ENCODE measurements around the gene UBE2E3. TPM values are rescaled to one million over a fixed set of nuclear protein-coding genes. Genes with fewer than 3 reads are reported as not detected.
"Not testable (repeated sequence)": the region's sequence is repeated elsewhere in the genome, so short reads cannot be mapped to it uniquely, and the experiment has no call there.

Gene UBE2E3
- total RNA-seq (2014; rRNA removed; shearing (Covaris generic)) = 208 and 209 TPM in 2 replicates

DNA sequence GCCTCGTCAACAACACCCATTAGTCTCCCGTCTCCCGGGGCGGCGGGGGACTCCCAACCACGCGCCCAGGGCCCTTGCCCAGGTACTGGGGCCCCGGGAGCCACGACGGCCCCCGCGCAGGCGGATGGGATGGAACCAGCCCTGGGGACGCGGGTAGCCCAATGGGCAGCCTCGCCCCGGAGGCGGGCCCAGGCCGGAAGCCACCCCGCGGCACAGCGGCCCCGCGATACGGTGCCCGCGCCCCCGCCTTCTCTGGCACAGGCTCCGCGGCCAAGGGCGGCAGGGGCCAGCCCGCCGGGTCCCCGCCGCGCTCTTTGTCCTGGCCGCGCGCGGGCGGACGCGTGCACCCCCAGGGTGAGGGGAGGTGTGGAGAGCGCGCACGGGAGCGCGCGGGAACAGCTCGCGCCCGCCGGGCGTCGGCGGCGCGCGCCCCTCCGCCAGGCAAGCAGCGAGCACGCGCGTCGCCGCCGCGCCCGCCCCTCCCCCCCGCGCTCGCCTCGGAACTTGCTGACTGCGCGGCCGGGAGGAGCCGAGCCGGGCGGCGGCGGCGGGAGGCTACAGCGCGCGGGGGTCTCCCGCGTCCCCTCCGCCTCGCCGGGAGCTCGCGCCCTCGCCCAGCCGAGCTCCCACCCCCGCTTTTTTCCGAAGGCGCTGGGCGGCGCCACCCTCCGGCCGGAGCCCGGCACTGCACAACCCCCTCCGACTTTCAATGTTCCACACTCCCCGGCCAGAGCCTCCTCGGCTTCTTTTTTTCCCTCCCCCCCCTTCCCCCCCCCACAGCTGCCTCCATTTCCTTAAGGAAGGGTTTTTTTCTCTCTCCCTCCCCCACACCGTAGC is at the start of gene UBE2E3:
TSS of gene UBE2E3 (plus strand) at position 500 of the 837 bp plus-strand sequence. CDS start 1,438 bp downstream, outside the sequence.
- no peaks in the 10 kb centered on the region for H3K27me3 ChIP-seq (replicated peaks)
- H3K4me3 ChIP-seq = peak within 1 kb of the TSS; percentile 81
- H3K27ac ChIP-seq = peak within 1 kb of the TSS; percentile 97
- H3K36me3 ChIP-seq = peaks cover 41% of the 10 kb centered on the region
- peaks cover 44% of the 10 kb centered on the region for H3K4me1 ChIP-seq (replicated peaks)
- peak; percentile 85 to 87 for DNase-seq (ENCODE audit: low read depth in 1 of 2, low spot score in 2 of 2)
- no peaks in the 10 kb centered on the region; the same call in 1 of the 2 replicates for H3K9me3 ChIP-seq (replicated peaks)

DNA sequence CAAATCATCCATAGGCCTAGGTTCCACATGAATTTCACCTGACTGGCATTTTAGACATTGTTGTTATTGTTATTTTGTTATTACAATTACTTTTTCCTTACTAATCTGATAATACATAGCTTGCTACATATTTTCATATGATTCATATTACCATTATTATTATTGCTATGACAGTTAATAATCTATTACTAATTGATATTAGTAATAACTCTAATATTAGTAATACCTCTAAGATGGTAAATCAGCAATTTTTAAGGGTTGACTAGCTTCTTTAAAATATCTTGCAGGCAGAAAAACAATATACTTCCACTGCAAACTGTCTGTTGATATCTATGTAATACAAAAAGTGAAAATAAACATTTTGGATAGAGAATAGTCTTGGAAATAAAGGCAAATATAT is 48.6 kb upstream of the UBE2E3 start:
- H3K4me3 ChIP-seq = no peak overlapping the region
- H3K36me3 ChIP-seq = no peaks in the 10 kb centered on the region
- no peaks in the 10 kb centered on the region for H3K9me3 ChIP-seq (replicated peaks)
- no peaks in the 10 kb centered on the region for H3K4me1 ChIP-seq (replicated peaks)
- H3K27ac ChIP-seq = no peak overlapping the region
- no peak for DNase-seq (ENCODE audit: low read depth in 1 of 2, low spot score in 2 of 2)
- H3K27me3 ChIP-seq (replicated peaks) = no peaks in the 10 kb centered on the region

DNA sequence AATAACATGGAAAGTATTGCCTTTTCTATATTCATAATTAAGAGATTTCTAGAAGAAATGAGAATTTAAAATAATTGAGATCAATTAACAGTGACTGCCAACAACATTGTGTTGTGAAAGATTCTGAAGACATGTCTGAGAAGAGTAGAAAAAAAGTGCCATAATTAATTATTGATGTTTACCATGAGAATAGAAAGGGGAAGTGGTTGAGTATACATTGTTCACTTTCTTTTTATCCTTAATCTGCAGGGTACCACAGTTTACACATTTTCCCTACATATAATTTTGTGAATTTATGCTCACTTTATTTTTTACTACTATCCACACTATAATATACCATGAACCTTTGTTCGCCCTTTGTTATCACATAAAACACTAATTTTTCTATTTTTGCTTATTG is 47.1 kb upstream of the UBE2E3 start:
- Histone ChIP-seq H3K9me3 (replicated peaks) (no peaks in the 10 kb centered on the region), H3K27ac (no peak overlapping the region), H3K36me3 (no peaks in the 10 kb centered on the region), H3K4me3 (no peak overlapping the region), H3K27me3 (replicated peaks) (no peaks in the 10 kb centered on the region), H3K4me1 (replicated peaks) (no peaks in the 10 kb centered on the region)
- DNase-seq (ENCODE audit: low read depth in 1 of 2, low spot score in 2 of 2) = no peak

DNA sequence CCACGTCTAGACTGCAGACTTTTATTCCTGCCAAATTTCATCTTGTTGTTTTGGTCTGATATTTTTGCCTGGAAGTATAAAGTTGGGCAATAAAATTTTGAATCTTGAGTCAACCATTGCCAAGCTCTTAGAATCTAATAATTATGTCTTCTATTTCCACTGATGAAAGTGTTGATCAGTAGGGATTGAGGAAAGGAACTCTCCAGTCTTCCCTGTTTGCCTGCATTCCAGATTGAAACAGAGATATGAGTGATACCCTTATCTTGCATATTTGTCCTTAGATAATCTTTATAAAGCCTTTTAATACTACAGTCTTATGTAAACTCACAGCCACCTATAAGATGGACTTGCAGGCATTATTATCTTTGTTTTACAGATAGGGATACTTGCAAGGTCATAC is 45.5 kb upstream of the UBE2E3 start:
- Histone ChIP-seq H3K9me3 (replicated peaks) (no peaks in the 10 kb centered on the region), H3K4me3 (no peak overlapping the region), H3K4me1 (replicated peaks) (no peaks in the 10 kb centered on the region), H3K36me3 (no peaks in the 10 kb centered on the region), H3K27me3 (replicated peaks) (no peaks in the 10 kb centered on the region), H3K27ac (no peak overlapping the region)
- DNase-seq (ENCODE audit: low read depth in 1 of 2, low spot score in 2 of 2) = no peak

DNA sequence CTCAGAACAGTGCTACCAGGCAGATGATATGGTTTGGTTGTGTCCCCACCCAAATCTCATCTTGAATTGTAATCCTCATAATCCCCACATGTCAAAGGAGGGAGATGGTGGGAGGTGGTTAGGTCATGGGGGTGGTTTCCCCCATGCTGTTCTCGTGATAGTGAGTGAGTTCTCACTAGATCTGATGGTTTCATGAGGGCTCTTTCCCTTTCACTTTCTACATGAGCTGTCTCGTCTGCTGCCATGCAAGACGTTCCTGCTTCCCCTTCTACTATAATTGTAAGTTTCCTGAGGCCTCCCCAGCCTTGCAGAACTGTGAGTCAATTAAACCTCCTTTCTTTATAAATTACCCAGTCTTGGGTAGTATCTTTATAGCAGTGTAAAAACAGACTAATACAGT is 42.9 kb upstream of the UBE2E3 start:
- H3K36me3 ChIP-seq; H3K9me3 ChIP-seq (replicated peaks); DNase-seq (ENCODE audit: low read depth in 1 of 2, low spot score in 2 of 2); H3K27me3 ChIP-seq (replicated peaks); H3K4me3 ChIP-seq; H3K4me1 ChIP-seq (replicated peaks); H3K27ac ChIP-seq: not testable (repeated sequence)

DNA sequence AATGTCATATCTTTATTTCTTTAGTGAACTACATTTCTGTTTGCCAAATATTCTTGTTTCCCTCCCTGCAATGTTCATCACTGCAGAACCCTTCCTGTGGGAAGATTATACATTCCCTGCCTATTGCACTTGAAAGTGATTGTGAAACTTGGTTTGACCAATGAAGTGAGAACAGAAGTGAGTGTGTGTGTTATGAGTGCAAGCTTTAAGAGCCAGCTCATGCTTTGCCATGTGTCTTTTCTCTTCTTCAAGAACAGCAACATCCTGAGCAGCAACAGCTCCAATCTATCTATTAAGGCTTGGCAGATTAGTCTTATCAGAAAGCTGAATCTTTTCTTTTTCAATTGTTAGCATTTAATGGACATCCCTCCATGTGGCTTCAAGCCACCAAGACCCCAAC is 42.0 kb upstream of the UBE2E3 start:
- no peak for DNase-seq (ENCODE audit: low read depth in 1 of 2, low spot score in 2 of 2)
- Histone ChIP-seq H3K27me3 (replicated peaks) (no peaks in the 10 kb centered on the region), H3K36me3 (no peaks in the 10 kb centered on the region), H3K27ac (no peak overlapping the region), H3K9me3 (replicated peaks) (no peaks in the 10 kb centered on the region), H3K4me1 (replicated peaks) (no peaks in the 10 kb centered on the region), H3K4me3 (no peak overlapping the region)

DNA sequence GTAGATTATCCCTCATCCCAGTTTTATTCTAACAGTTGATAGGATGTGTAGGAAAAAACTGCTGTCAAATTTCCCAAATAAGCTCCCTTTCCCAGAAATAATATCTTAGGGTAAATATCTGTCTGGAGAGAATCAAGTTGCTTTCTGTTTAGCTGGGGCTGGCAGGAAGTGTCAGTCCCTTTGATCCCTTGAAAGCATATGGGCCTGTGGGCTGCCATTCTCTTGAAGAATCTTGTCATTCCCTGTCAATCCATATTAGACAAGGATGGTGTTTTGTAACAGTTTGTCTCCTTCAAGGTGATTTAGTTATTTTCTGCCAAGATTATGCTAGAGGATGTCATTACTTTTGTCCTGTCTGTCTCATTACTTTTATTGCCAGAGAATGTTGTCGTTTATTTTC is 37.1 kb upstream of the UBE2E3 start:
- DNase-seq (ENCODE audit: low read depth in 1 of 2, low spot score in 2 of 2) = no peak
- H3K4me1 ChIP-seq (replicated peaks) = no peaks in the 10 kb centered on the region
- H3K27me3 ChIP-seq (replicated peaks) = no peaks in the 10 kb centered on the region
- H3K36me3 ChIP-seq = no peaks in the 10 kb centered on the region
- no peaks in the 10 kb centered on the region for H3K9me3 ChIP-seq (replicated peaks)
- H3K27ac ChIP-seq = no peak overlapping the region
- H3K4me3 ChIP-seq = no peak overlapping the region

DNA sequence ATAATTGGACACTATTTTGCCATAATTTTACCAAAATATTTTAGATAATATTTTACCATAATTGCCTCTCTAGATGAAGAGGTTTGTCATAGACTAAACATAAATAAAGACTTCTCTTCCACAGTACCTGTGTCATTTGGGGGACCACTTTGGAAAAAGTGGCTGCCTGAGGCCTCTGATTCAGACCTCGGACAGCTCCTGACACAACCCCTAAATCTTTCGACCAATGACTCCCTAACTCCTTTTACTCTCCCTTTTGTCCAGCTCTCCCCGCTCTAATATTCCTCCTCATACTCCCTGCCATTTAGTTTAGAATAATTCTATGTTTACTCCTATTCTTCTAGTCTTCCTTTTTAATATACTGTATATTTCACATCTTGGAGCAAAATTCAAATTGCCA is 36.0 kb upstream of the UBE2E3 start:
- DNase-seq (ENCODE audit: low read depth in 1 of 2, low spot score in 2 of 2) = no peak
- H3K4me1 ChIP-seq (replicated peaks) = no peaks in the 10 kb centered on the region
- no peaks in the 10 kb centered on the region for H3K36me3 ChIP-seq
- no peak overlapping the region for H3K27ac ChIP-seq
- no peaks in the 10 kb centered on the region for H3K9me3 ChIP-seq (replicated peaks)
- no peaks in the 10 kb centered on the region for H3K27me3 ChIP-seq (replicated peaks)
- no peak overlapping the region for H3K4me3 ChIP-seq

DNA sequence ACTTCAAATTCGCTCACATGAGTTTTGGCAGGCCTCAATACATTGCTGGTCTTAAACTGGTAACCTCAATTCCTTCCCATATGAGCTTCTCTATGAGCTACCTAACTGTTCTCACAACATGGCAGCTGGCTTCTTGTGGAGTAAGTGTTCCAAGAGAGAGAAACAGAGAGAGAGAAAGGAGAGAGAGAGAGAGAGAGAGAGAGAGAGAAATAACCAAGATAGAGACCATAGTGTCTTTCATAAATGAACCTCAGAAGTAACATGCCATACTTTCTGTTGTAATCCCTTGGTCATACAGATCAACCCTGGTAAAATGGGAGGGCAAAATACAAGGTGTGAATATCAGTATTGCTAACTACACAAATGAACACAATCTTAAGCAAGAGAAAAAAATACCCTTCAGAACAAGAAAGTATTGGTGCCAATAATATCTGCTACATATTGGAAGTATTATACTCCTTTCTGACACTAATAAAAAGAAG is 33.2 kb upstream of the UBE2E3 start:
- no peaks in the 10 kb centered on the region for H3K36me3 ChIP-seq
- DNase-seq (ENCODE audit: low read depth in 1 of 2, low spot score in 2 of 2) = no peak
- H3K27me3 ChIP-seq (replicated peaks) = no peaks in the 10 kb centered on the region
- H3K4me1 ChIP-seq (replicated peaks) = no peaks in the 10 kb centered on the region
- H3K9me3 ChIP-seq (replicated peaks) = no peaks in the 10 kb centered on the region
- no peak overlapping the region for H3K4me3 ChIP-seq
- H3K27ac ChIP-seq = no peak overlapping the region

DNA sequence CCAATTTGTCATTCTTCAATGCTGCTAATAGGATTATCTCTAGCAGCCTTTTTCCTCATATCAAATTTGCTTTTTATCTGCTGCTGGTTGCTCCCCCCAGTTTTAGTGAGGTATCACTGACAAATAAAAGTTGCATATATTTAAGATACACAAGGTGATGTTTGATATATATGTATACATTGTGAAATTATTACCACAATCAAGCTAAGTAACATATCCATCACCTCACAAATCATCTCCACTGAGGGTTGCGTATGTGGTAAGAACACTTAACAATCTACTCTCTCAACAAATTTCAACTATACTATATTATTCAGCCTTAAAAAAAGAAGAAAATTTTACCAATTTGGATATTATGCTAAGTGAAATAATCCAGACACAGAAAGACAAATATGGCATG is 30.5 kb upstream of the UBE2E3 start:
- Histone ChIP-seq H3K36me3 (no peaks in the 10 kb centered on the region), H3K27me3 (replicated peaks) (no peaks in the 10 kb centered on the region), H3K27ac (no peak overlapping the region), H3K9me3 (replicated peaks) (no peaks in the 10 kb centered on the region), H3K4me3 (no peak overlapping the region), H3K4me1 (replicated peaks) (no peaks in the 10 kb centered on the region)
- DNase-seq (ENCODE audit: low read depth in 1 of 2, low spot score in 2 of 2) = no peak

DNA sequence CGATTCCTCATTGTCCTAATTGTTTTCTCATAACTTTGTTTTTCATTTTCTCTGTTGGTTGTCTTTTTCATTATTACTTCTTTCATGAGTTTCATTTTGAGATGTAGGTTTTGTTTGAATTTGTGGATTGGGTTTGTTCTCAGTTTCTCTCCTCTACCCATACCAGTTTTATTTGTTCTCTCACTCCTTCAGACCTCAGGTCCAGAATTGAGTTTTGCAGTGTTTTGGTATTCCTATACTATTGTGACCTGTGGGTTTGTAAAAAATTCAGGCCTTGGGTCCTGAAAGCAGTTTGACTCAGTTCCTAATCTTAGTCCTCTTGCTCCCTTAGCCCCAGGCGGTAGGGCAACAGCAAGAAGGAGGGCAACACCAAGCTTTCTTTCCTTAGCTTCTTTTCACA is 28.3 kb upstream of the UBE2E3 start:
- DNase-seq (ENCODE audit: low read depth in 1 of 2, low spot score in 2 of 2) = no peak
- H3K36me3 ChIP-seq = no peaks in the 10 kb centered on the region
- no peaks in the 10 kb centered on the region for H3K4me1 ChIP-seq (replicated peaks)
- H3K9me3 ChIP-seq (replicated peaks) = no peaks in the 10 kb centered on the region
- H3K27me3 ChIP-seq (replicated peaks) = no peaks in the 10 kb centered on the region
- H3K27ac ChIP-seq = no peak overlapping the region
- no peak overlapping the region for H3K4me3 ChIP-seq

DNA sequence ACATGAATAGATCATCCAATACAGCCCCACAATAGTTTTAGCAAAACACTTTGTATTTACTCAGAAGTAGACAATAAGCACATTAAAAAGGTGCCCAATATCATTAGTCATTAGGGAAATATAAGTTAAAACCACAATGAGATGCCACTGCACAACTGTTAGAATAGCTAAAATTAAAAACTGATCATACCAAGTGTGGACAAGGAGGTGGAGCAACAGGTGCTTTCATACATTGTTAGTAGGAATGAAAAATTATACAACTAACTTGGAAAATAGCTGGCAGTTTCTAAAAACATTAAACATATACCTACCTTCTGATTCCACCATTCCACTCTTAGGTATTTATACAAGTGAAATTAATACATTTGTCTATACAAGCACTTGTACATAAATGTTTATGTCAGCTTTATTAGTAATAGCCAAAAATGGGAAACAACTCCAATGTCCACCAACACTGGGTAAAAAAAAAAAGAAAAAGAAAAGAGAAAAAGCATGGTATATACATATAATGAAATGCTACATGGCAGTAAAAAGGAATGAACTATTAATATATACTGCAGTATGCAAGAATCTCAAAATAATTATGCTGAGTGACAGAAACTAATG is 27.6 kb upstream of the UBE2E3 start:
- H3K9me3 ChIP-seq (replicated peaks) = no peaks in the 10 kb centered on the region
- no peak overlapping the region for H3K4me3 ChIP-seq
- H3K27ac ChIP-seq = no peak overlapping the region
- H3K4me1 ChIP-seq (replicated peaks) = no peaks in the 10 kb centered on the region
- DNase-seq (ENCODE audit: low read depth in 1 of 2, low spot score in 2 of 2) = no peak
- H3K36me3 ChIP-seq = no peaks in the 10 kb centered on the region
- H3K27me3 ChIP-seq (replicated peaks) = no peaks in the 10 kb centered on the region

DNA sequence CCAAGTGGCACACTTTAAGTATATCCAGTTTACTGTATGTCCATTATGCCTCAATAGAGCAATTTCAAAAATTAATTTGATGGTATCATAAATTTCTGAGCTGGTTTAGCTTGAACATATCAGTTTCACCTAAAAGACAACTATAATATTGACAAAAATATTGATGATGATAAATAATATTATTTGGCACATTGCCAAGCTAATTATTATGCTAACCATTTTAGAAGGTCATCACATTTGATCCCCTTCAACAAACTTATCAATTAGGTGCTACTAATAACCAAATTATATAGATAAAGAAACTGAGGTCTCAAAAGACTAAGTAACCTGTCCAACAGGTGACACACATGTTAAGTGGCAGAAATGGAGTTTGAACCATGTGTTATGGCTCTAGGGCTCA is 26.9 kb upstream of the UBE2E3 start:
- no peaks in the 10 kb centered on the region for H3K27me3 ChIP-seq (replicated peaks)
- DNase-seq (ENCODE audit: low read depth in 1 of 2, low spot score in 2 of 2) = no peak
- no peaks in the 10 kb centered on the region for H3K9me3 ChIP-seq (replicated peaks)
- H3K36me3 ChIP-seq = no peaks in the 10 kb centered on the region
- H3K4me1 ChIP-seq (replicated peaks) = no peaks in the 10 kb centered on the region
- no peak overlapping the region for H3K4me3 ChIP-seq
- H3K27ac ChIP-seq = no peak overlapping the region

DNA sequence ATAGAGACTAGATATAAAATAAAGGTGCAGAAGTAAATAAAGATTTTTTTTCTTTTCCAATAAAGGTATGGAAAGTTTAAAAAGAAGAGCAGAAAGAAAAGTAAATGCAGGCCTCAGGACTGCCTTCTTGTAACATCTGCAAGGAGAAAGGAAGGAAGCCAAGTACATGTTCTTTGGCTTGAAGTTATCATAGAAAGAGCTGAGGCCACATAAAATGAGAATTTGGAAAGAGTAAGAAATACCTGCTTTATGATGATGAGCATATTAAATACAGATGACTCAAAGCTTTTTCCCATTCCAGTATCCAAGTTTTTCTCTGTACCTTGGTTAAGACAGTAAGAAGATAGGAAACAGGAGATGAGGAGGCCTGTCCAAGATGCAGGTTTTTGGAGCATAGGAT is 25.3 kb upstream of the UBE2E3 start:
- no peaks in the 10 kb centered on the region for H3K9me3 ChIP-seq (replicated peaks)
- no peaks in the 10 kb centered on the region for H3K27me3 ChIP-seq (replicated peaks)
- H3K4me3 ChIP-seq = no peak overlapping the region
- no peak for DNase-seq (ENCODE audit: low read depth in 1 of 2, low spot score in 2 of 2)
- H3K4me1 ChIP-seq (replicated peaks) = no peaks in the 10 kb centered on the region
- no peaks in the 10 kb centered on the region for H3K36me3 ChIP-seq
- no peak overlapping the region for H3K27ac ChIP-seq
